ENCODE measurements around the gene USO1. TPM values are rescaled to one million over a fixed set of nuclear protein-coding genes. Genes with fewer than 3 reads are reported as not detected.

Gene USO1
- total and polyA plus RNA-seq, 9 of the 15 experiments (the other 6 are each of a cell fraction or from before 2014, with no cell fraction given), result 19.3 to 97.8 (median 48.5) TPM

DNA sequence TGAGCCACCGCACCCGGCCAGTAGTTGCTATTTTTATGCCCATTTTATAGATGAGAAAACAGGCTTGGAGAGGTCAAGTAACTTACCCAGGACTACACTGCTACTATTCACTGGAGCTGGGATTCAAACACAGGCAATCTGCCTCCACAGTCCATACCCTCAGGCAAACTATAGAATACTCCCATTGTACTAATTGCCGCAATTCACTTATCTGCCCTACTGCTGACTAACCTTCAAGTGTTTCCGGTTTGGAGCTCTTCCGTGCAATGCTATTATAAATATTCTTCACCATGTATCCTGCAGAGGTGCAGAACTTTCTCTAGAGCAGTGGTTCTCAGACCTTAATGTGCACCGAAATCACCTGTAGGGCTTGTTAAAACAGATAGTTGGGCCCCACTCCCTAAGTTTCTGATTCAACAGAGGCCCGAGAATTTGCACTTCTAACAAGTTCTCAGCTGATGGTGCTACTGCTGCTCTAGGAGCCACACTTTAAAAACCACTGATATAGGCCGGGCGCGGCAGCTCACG, 49.3 kb upstream of the USO1 start (continued):
- no peak for TF ChIP-seq ZNF318 (IDR thresholded peaks at IDR 0.05; ENCODE audit: borderline replicate concordance in 1 of 2, low read depth in 1 of 2)
- TF ChIP-seq HBP1 (CRISPR knock-in tag; IDR thresholded peaks at IDR 0.05), result no peak
- no peak for TF ChIP-seq GTF2E2 (tag; IDR thresholded peaks at IDR 0.05)
- TF ChIP-seq ZNF395 (CRISPR knock-in tag; IDR thresholded peaks at IDR 0.05), result no peak
- no peak for TF ChIP-seq TEAD4 (IDR thresholded peaks at IDR 0.05; ENCODE audit: low read length)
- no peak for TF ChIP-seq TEAD4 (CRISPR knock-in tag; IDR thresholded peaks at IDR 0.05; ENCODE audit: borderline replicate concordance)
- no peak for TF ChIP-seq RB1 (IDR thresholded peaks at IDR 0.05; ENCODE audit: low read depth)
- no peak for TF ChIP-seq ZNF408 (CRISPR knock-in tag; IDR thresholded peaks at IDR 0.05; ENCODE audit: low read depth)
- TF ChIP-seq CCNT2 (IDR thresholded peaks at IDR 0.05; ENCODE audit: borderline replicate concordance, extremely low read depth, insufficient read length, low read depth, low read length), result no peak
- TF ChIP-seq MIER1 (IDR thresholded peaks at IDR 0.05; ENCODE audit: low read depth), result no peak
- TF ChIP-seq SAFB (IDR thresholded peaks at IDR 0.05; ENCODE audit: borderline replicate concordance, low read depth, low read length), result no peak
